ENCODE results near the gene TEAD1. TPM values are rescaled to one million over a fixed set of nuclear protein-coding genes. Genes with fewer than 3 reads are reported as not detected.

Gene TEAD1
- polyA plus RNA-seq, 1 experiment: 79.2 TPM

DNA sequence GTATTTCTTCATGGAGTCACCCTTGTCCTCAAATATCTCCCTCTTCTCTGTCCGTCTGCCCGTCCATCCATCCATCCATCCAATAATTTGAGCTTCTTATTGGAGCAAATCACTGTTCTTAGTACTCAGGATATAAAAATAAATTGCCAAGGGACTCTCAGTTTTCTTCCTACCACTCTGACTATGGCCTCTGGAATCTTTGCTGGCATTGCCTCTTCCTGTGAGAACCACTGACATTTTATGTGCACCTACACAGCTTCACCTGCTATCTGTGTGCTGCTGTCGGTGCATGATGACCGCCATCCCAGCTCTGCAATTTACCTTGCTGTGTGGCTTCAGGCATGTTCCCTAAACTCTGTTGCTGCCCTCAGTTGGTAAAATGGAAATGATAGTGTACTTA is 37.9 kb downstream of the TEAD1 start:
- CTCF ChIA-PET: no interaction called here
- no peaks in the 10 kb centered on the region for H3K27me3 ChIP-seq (ENCODE audit: control insufficient read depth, insufficient read depth, low read length)
- TF ChIP-seq, protein P1, sequence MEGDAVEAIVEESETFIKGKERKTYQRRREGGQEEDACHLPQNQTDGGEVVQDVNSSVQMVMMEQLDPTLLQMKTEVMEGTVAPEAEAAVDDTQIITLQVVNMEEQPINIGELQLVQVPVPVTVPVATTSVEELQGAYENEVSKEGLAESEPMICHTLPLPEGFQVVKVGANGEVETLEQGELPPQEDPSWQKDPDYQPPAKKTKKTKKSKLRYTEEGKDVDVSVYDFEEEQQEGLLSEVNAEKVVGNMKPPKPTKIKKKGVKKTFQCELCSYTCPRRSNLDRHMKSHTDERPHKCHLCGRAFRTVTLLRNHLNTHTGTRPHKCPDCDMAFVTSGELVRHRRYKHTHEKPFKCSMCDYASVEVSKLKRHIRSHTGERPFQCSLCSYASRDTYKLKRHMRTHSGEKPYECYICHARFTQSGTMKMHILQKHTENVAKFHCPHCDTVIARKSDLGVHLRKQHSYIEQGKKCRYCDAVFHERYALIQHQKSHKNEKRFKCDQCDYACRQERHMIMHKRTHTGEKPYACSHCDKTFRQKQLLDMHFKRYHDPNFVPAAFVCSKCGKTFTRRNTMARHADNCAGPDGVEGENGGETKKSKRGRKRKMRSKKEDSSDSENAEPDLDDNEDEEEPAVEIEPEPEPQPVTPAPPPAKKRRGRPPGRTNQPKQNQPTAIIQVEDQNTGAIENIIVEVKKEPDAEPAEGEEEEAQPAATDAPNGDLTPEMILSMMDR (IDR thresholded peaks at IDR 0.05; ENCODE audit: insufficient read depth, low read depth, low read length): no peak
- H3K4me3 ChIP-seq (ENCODE audit: low read depth, low read length): no peak overlapping the region
- no peak for DNase-seq (ENCODE audit: low read depth)
- POLR2A ChIA-PET: no interaction called here
- peaks cover 1% of the 10 kb centered on the region; the same call in 1 of the 2 replicates for H3K36me3 ChIP-seq (ENCODE audit: control insufficient read depth, insufficient read depth, low read length)

DNA sequence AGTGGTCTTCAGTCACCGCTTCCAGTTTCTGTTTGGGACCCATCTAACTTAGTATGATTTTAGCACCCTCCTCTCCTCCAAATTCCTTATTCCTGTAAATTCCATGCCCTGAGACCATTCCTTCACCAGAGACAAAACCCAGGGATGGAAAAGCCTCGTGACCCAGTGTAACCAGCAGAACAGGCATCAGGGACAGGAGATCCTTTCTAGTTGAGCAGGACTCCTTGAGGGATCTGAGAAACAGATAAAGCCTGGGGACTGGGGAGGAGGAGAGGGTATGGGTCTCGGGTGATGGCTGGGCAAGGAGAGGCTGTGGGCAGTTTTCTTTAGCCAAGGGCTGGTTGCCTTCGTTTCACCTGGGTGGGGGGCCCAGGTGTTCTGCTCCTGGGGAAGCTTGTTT is 40.9 kb downstream of the TEAD1 start:
- POLR2A ChIA-PET: no interaction called here
- Histone ChIP-seq H3K36me3 (ENCODE audit: control insufficient read depth, insufficient read depth, low read length) (no peaks in the 10 kb centered on the region), H3K4me3 (ENCODE audit: low read depth, low read length) (no peak overlapping the region), H3K27me3 (ENCODE audit: control insufficient read depth, insufficient read depth, low read length) (no peaks in the 10 kb centered on the region)
- DNase-seq (ENCODE audit: low read depth): no peak
- CTCF ChIA-PET: no interaction called here
- TF ChIP-seq, protein P1 (IDR thresholded peaks at IDR 0.05; ENCODE audit: insufficient read depth, low read depth, low read length): no peak

DNA sequence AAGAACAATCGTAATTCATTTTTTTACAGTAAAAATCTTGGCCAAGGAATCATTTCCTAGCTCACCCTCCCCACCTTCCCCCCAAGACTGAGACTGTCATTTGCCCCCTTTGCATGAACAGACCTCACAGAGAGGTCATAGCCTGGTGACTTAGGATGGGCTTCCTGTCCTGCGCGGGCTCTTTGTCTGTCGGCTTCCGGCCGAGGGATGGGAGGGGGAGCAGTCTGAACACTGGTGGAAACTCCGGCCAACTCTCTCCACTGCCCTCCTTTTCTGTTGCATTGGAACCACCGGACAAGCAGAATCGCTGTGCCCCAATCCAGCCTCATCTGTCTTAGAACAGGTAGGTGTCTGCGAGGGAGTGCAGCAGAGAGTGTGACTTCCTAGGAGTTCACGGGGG is 41.7 kb downstream of the TEAD1 start:
- no peak overlapping the region for H3K4me3 ChIP-seq (ENCODE audit: low read depth, low read length)
- H3K27me3 ChIP-seq (ENCODE audit: control insufficient read depth, insufficient read depth, low read length): no peaks in the 10 kb centered on the region
- ChIA-PET POLR2A (no interaction called here), CTCF (no interaction called here)
- TF ChIP-seq, protein P1 (IDR thresholded peaks at IDR 0.05; ENCODE audit: insufficient read depth, low read depth, low read length): no peak
- DNase-seq (ENCODE audit: low read depth): no peak
- no peaks in the 10 kb centered on the region for H3K36me3 ChIP-seq (ENCODE audit: control insufficient read depth, insufficient read depth, low read length)

DNA sequence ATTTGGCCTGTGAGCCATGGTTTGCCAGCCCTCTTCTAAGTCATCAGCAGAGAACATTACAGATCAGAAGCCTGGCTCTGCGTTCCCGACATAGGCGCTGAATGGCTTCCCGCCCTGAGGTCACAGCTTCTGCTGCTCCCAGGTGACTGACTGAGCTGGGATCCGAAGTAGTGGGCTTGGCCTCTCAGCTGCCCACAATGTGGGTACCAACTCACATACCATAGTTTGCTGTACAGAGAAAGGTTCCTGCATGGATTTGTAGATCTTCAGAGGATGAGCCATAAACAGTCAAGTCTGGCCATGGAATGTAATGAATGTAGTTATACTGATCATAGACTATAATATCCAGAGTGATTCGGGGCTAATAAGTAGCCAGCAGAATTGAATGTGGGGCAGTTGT is 42.6 kb downstream of the TEAD1 start:
- H3K4me3 ChIP-seq (ENCODE audit: low read depth, low read length): no peak overlapping the region
- no peaks in the 10 kb centered on the region for H3K36me3 ChIP-seq (ENCODE audit: control insufficient read depth, insufficient read depth, low read length)
- POLR2A ChIA-PET: interaction anchor here (0.6 kb wide), 1 partner anchor 12 kb away, joined by 3 read pairs; no protein-coding TSS in a partner anchor
- H3K27me3 ChIP-seq (ENCODE audit: control insufficient read depth, insufficient read depth, low read length): no peaks in the 10 kb centered on the region
- no peak for DNase-seq (ENCODE audit: low read depth)
- CTCF ChIA-PET: interaction anchor here (2.0 kb wide), 1 partner anchor 12 kb away, joined by 4 read pairs; no protein-coding TSS in a partner anchor
- TF ChIP-seq, protein P1 (IDR thresholded peaks at IDR 0.05; ENCODE audit: insufficient read depth, low read depth, low read length): no peak

DNA sequence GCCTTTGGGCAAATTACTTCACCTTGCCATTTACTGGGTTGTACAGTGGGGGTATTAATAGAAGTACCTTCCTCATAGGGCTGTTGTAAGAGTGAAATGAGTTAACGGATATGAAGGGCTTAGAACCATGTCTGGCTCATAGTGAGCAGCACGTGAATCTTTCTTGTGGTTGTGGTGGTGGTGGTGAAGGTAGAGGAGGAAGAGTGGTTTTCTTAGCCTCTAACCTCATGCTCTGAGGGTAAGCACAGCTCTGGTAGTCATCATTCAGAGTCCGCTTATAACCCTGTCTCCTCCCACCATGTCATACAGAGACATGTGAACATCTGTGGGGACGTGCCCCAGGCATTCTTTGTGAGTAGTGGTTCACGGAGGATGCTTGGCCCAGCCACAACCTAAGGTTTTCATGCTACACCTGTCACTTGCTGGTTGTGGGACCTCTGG is 43.6 kb downstream of the TEAD1 start:
- ChIA-PET POLR2A (no interaction called here), CTCF (interaction anchor here (1.3 to 2.0 kb wide), 2 partner anchors 13 to 16 kb away, joined by 3 to 4 read pairs; no protein-coding TSS in a partner anchor)
- Histone ChIP-seq H3K4me3 (ENCODE audit: low read depth, low read length) (no peak overlapping the region), H3K27me3 (ENCODE audit: control insufficient read depth, insufficient read depth, low read length) (no peaks in the 10 kb centered on the region), H3K36me3 (ENCODE audit: control insufficient read depth, insufficient read depth, low read length) (peaks cover 2% of the 10 kb centered on the region; the same call in 1 of the 2 replicates)
- DNase-seq (ENCODE audit: low read depth): no peak
- TF ChIP-seq, protein P1 (IDR thresholded peaks at IDR 0.05; ENCODE audit: insufficient read depth, low read depth, low read length): no peak

Data from BJ (cell line).